Smooth muscle cell of the pulmonary artery (primary cell): Measurements from ENCODE around the gene IL12RB1. TPM values are rescaled to one million over a fixed set of nuclear protein-coding genes. Genes with fewer than 3 reads are reported as not detected.

Source experiments
- total RNA-seq: library from RNA; depleted of rRNA; stranded (reverse); fragments of >200 nt; gene quantifications from 2 replicates; pipeline ENCODE4 v1.2.3, GENCODE V29; 2014

IL12RB1 gene
- total RNA-seq = 0.33 and 0.36 TPM in 2 replicates

DNA sequence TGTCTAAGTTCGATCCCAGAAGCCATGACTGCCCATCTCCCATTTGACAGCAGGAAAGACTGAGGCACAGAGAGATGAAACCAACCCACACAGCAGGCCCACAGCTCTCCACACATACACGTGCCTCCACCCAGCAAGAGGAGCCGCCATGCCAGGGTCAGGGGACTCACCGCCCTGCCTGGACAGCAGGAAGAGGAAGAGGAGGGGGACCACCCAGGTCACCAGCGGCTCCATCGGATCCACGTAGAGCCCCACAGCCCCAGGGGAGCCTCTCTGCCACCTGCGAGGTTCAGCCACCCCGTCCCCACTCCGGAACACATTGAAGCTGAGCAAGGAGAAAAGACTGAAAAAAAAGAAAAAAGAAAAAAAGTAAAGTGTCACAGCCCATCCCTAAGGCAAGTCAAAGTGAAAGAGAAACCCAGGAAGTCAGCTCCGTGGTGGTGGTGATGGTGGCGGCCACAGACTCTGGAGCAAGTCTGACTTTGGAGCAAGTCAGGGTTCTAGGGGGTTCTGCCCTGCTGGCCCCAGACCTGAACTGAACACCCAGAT is at the start of gene IL12RB1:
IL12RB1 (minus strand) TSS at position 345 of the 549 bp plus-strand sequence; CDS start at position 234, 111 bp downstream.

DNA sequence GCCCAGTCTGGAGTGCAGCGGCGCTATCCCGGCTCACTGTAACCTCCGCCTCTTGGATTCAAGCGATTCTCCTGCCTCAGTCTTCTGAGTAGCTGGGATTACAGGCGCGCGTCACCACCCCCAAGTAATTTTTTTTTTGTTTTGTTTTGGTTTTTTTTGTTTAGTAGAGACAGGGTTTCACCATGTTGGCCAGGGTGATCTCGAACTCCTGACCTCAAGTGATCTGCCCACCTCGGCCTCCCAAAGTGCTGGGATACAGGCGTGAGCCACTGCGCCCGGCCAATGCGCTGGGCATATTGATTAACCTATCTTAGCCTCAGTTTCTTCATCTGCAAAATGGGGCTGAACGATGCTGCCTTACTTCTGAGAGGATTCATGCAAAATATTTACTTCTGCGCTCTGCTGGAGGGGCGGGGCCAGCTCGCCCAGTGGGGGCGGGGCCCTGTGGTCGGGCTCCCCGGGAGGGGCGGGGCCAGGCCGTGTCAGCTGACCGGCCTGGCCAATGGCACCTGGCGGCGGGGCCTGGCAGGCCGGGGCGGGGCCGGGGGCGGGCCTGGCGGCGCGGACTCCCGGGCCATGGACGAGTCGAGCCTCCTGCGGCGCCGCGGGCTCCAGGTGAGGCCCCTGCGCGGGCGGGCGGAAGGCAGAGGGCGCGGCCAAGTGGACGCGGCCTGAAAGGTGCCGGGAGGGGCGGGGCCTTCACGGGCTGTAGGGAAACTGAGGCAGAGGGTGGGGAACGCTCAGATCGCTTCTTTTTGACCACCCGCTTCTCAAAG is 10.7 kb upstream of the IL12RB1 start, which contains the start of gene MAST3:
MAST3 (plus strand) TSS at position 562 of the 776 bp plus-strand sequence; CDS start at position 577, 15 bp downstream.

Other genes starting within 250 kb of the IL12RB1 start
- gene JAK3, start 239.0 kb downstream of the IL12RB1 start, total RNA-seq = 7.1 and 8.9 TPM in 2 replicates
- gene RPL18A, start 227.0 kb downstream of the IL12RB1 start, total RNA-seq = 884 and 1,013 TPM in 2 replicates
- gene SLC5A5, start 215.0 kb downstream of the IL12RB1 start, total RNA-seq = not detected in 2 replicates
- gene CCDC124, start 153.9 kb downstream of the IL12RB1 start, total RNA-seq = 31.9 and 36.4 TPM in 2 replicates
- 0.03 TPM in 1 of 2 replicates, not detected in the other for gene KCNN1, start 119.8 kb downstream of the IL12RB1 start, total RNA-seq
- gene ARRDC2, start 78.8 kb downstream of the IL12RB1 start, total RNA-seq = 11.0 and 15.1 TPM in 2 replicates
- gene MAST3, start 10.8 kb upstream of the IL12RB1 start, total RNA-seq = 8.4 and 8.5 TPM in 2 replicates
- 32.0 and 55.7 TPM in 2 replicates for gene PIK3R2, start 66.2 kb upstream of the IL12RB1 start, total RNA-seq
- 21.5 and 30.6 TPM in 2 replicates for gene IFI30, start 86.9 kb upstream of the IL12RB1 start, total RNA-seq
- gene MPV17L2, start 106.3 kb upstream of the IL12RB1 start, total RNA-seq = 4.4 and 7.6 TPM in 2 replicates
- gene RAB3A, start 117.1 kb upstream of the IL12RB1 start, total RNA-seq = 8.6 and 10.4 TPM in 2 replicates
- 4.5 and 21.3 TPM in 2 replicates for gene PDE4C, start 139.5 kb upstream of the IL12RB1 start, total RNA-seq
- gene IQCN, start 187.5 kb upstream of the IL12RB1 start, total RNA-seq = 0.33 and 1.1 TPM in 2 replicates
- gene JUND, start 194.7 kb upstream of the IL12RB1 start, total RNA-seq = 146 and 216 TPM in 2 replicates
- gene LSM4, start 236.1 kb upstream of the IL12RB1 start, total RNA-seq = 85.4 and 90.5 TPM in 2 replicates